GM21515 (cell line): ENCODE data around the gene FIGLA.
"Not testable (repeated sequence)": the region's sequence is repeated elsewhere in the genome, so short reads cannot be mapped to it uniquely, and the experiment has no call there.

ENCODE experiments used
- ATAC-seq: cut with Tn5 transposase; IDR thresholded peaks from one replicate; pipeline ENCODE4 v1.9.1; 2021; ENCODE audit not compliant: unreplicated experiment

Gene FIGLA

DNA sequence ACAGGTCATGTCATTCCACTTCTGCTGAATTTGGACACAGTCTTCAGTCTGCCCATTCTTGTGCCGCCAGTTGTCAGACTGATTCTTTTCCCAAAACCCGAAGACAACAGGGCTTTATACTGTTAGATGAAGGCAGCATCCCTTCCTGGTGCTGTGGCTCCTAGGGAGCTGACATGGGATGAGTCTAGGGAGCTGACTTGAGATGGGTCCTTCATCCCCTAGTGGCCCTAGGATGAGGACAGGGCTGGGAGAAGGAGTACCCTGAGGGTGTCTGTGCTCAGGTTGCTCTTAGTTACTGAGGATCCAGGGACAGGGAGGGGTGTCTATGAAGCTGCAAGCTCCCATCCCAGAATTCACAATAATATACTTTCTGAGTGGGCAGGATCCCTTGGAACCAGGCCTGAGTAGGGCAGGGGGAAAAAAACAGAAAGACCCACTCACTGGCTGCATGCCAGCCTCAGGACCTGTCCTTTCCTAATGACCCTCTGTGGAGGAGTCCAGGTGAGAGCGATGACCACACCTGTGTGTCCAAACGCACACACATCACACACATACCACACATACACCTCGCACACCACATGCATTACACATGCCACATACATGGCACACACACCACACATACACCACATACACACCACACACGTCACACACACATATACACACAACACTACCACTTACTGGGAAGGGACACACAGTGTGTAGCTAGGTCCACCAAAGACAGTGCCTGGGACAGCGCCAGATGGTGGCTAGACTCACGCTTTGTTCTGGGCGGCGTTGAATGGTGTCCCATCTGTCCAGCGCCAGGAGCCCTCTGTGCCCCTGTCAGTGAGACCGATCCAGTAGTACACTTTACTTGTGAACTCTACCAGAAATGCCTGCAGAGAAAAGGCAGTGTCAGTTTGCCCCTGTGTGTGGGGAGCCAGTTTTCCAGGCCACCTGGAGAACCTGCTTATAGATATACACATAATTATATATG lies 18.8 kb upstream of the FIGLA start:
- ATAC-seq, result no peak

DNA sequence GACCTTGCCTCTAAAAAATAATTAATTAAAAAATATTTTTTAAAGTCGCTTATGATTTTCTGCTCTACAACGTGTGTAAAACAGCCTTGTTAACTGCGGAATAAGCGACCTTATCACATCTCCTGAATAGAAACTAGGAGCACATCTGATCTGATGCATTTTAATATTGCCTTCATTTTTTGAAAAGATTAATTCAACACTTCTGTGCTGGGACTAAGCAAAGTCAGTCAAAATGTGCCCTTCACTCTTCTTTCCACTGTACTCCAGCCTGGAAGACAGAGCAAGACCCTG lies 17.3 kb upstream of the FIGLA start:
- no peak for ATAC-seq

DNA sequence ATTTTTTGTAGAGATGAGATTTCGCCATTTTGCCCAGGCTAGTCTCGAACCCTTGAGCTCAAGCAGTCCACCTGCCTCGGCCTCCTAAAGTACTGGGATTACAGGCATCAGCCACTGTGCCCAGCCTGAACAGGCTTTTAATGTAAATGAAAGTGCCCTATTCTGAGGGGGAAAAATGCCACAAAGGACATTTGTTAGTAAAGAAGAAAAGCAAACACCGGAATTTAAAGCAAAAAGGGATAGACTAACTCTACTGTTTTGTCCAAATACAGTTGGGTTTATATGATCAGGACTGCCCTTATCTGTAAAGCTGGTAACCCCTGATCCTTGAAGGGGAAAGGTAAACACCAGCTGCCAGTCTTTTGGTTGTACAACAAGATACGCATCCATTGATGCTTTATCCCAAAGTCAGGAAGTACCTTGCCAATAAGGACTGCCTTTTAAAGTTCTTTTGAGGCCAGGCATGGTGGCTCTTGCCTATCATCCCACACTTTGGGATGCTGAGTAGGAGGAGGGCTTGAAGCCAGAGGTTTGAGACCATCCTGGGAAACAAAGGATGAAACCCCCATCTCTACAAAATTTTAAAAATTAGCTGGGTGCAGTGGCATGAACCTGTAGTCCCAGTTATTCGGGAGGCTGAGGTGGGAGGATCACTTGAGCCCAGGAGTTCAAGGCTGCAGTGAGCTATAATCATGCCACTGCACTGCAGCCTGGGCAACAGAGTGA lies 16.8 kb upstream of the FIGLA start:
- no peak for ATAC-seq

- no peak for ATAC-seq
Measured at GRCh38 chr2:70806620-70807019, 16.2 kb upstream of the FIGLA start.

DNA sequence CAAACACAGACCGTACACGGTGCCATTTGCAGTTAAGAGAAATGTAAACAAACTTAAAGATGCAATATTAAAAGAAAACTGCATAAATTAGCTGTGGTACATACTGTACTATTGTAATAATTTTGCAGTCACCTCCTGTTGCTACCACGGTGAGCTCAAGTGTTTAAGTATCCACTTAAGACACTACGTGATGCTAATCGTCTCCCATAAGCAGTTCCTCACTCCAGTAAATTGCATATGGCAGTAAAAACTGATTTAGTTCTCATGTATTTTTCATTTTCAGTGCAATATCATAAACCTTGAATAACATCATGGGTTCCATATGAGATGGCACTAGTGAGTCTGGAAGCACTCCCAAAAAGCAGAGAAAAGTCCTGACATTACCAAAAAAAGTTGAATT lies 15.6 kb upstream of the FIGLA start:
- ATAC-seq, result no peak

GRCh38 chr2:70801607-70802263 lies 11.3 kb upstream of the FIGLA start:
- ATAC-seq, result no peak

DNA sequence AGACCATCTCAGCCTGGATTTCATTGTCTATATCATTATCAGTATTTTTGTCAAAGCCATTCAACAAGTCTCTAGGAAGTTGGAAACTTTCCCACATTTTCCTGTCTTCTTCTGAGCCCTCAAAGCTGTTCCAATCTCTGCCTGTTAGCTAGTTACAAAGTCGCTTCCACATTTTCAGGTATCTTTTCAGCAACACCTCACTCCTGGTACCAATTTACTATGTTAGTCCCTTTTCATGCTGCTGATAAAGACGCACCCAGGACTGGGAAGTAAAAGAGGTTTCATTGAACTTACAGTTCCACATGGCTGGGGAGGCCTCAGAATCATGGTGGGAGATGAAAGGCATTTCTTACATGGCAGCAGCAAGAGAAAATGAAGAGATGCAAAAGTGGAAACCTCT lies 9.3 kb upstream of the FIGLA start:
- ATAC-seq, result no peak

GRCh38 chr2:70797996-70798395 lies 7.6 kb upstream of the FIGLA start:
- not testable (repeated sequence) for ATAC-seq

DNA sequence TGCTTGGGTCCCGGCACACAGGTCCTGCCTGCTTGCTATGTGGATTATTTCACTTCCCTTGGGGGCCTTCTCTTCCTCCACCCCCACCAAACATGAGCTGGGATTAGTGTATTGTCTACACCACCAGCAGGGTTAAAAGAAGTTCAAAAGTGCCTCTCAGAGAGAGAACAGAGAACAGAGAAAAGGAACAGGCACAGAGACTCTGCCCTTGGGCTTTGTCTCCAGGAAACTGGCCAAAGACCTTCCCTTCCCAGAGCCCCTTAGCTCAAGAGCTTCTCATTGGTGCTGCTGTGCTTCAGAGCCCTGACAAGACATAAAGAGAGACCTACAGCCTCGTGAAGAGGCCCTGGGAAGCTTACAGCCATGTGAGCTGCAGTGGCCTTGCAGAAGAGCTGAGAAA lies 7.1 kb upstream of the FIGLA start:
- ATAC-seq, result no peak

- no peak for ATAC-seq
Measured at GRCh38 chr2:70796262-70796661, 5.8 kb upstream of the FIGLA start.

DNA sequence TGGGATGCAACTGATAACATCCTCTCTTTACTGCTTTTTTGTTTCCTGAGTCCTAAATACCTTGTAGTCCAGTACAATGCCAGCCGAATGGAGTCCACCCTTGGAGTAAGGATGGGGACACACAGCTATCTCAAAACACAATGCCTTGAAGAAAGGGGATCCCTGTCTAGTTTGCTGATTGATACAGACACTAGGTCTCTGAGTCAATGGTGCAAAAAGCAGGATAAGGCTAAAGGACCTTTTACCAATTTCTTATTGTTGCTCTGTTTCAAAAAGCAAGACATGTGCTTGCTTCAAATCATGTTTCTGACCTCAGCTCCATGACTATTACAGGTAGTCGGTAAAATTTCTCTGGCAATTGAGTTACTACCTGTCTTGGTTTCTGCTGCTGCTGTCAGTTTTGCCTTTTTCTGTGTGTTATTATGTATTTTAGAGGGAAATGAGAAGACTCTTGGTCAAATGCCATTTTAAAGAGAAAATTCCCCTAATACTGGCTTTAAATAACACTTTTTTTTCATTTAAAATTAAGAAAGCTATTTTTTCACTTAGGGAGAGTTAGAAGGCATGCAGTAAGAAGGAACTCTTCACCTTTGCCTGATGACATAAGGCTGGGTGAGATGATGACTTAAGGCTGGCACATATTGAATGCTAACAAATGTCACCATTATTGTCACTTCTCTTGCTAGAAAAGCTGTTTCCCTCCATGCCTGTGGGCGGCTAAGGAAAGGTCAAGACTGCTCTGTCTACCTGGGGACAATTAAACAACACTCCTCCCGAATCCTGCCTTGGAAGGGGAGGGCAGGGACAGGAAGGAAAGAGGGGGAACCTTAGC lies 4.9 kb upstream of the FIGLA start:
- no peak for ATAC-seq

GRCh38 chr2:70793450-70793849 lies 3.0 kb upstream of the FIGLA start:
- no peak for ATAC-seq

- ATAC-seq, result no peak
Measured at GRCh38 chr2:70789304-70790135, 923 bp downstream of the FIGLA start.

- ATAC-seq, result no peak
Measured at GRCh38 chr2:70785137-70785911, 5.1 kb downstream of the FIGLA start.

- no peak for ATAC-seq
Measured at GRCh38 chr2:70784320-70784719, 6.1 kb downstream of the FIGLA start.

GRCh38 chr2:70779911-70780545 lies 10.4 kb downstream of the FIGLA start:
- no peak for ATAC-seq

DNA sequence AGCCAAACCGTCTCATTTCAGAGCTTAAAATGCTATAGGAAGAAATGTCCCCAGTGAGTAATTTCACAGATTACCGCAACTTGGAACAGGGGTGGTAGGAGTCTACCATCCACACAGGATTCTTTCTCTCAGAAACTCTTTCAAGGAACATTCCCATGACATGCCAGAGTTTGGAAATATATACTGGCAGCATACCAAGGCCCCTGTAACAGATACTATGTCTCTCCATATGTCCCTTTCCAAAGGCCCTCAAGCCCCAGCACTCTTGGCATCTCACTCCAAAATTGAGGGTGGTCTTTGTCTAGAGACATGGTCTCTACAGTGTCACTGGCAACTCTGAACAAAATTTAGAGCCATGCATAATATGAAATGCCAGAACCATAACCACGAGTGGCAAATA lies 11.0 kb downstream of the FIGLA start:
- no peak for ATAC-seq

GRCh38 chr2:70778676-70779075 lies 11.8 kb downstream of the FIGLA start:
- no peak for ATAC-seq

DNA sequence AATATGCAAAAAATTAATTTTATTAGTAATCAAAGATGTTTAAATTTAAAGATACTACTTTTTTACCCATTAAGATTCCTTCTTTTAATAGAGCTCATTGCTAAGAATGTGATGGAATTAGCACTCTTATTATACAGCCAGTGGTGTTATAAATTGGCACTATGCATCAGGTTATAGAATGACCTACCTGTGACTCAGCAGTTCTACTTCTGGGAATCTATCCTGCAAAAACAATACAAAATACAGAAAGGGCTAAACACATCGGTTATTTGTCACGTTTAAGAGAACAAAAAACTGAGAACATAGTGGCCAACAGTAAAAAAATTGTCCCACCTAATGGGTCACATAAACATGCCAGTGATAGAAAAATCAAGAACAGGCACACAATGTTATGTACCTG lies 13.0 kb downstream of the FIGLA start:
- ATAC-seq, result no peak
